Central memory CD8-positive, alpha-beta T cell (primary cell): ENCODE measurements around the gene GDPD4.

ENCODE experiments used
- ATAC-seq: fragments of 150-1000 bp; cut with Tn5 transposase; replicated peaks from 2 replicates; pipeline ENCODE4 v1.10.0; 2022; ENCODE audit warnings: mild to moderate bottlenecking, moderate FRiP score, moderate number of reproducible peaks; ENCODE audit not compliant: poor library complexity, severe bottlenecking; ENCODE audit errors: extremely low read depth
- DNase-seq, 2 donors: peaks; one replicate each; pipeline ENCODE4 v3.0.0; 2021; ENCODE audit warnings: low spot score in 2 of 2
- H3K27ac Mint-ChIP-seq: one replicate; pipeline ENCODE4 v1.8.0; 2022; ENCODE audit warnings: low read depth, mild to moderate bottlenecking, moderate library complexity, mixed read lengths
- H3K27me3 Mint-ChIP-seq: one replicate; pipeline ENCODE4 v1.8.0; 2022; ENCODE audit warnings: mixed read lengths
- H3K36me3 Mint-ChIP-seq: one replicate; pipeline ENCODE4 v1.8.0; 2022; ENCODE audit warnings: mild to moderate bottlenecking, moderate library complexity, mixed read lengths; ENCODE audit not compliant: insufficient read depth
- H3K4me1 Mint-ChIP-seq: one replicate; pipeline ENCODE4 v1.8.0; 2022; ENCODE audit warnings: mixed read lengths
- H3K4me3 Mint-ChIP-seq: one replicate; pipeline ENCODE4 v1.8.0; 2022; ENCODE audit warnings: mild to moderate bottlenecking, moderate library complexity, mixed read lengths
- H3K9me3 Mint-ChIP-seq: one replicate; pipeline ENCODE4 v1.8.0; 2022; ENCODE audit warnings: mixed read lengths

Gene GDPD4

DNA sequence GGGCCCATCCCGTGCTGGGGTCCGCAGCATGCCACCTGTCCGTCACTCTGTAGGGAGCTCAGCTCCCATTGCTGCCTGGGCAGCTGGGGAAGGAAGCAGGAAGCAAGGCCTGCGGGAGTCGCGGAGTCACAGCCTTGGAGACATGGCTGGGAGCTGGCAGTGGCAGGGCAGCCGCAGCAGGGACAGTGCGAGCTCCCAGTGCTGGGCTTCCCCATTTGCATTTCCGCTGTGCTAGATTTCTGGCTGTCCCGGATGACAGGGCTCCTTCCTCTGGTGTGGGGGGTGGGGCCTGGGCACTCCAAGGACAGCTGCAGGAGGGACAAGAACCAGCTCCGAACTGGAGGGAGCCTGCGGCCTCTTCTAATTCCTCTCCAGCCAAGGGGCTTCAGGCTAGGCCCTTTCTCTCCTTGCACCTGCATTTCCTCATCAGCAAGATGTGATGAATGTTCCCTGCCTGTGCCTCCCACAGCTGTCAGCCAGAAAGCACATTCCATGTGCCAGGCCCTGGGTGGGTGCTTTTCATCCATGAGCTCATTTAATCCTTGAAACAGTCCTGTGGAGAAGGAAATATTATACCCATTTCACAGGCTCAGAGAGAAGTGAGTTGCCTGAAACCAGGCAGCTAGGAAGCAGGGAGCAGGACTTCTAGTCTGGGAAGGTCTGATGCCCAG lies 125.5 kb downstream of the GDPD4 start:
- Mint-ChIP-seq H3K4me3 (no peak overlapping the region), H3K4me1 (no peaks in the 10 kb centered on the region), H3K27me3 (no peaks in the 10 kb centered on the region), H3K36me3 (peaks cover 1% of the 10 kb centered on the region), H3K9me3 (no peaks in the 10 kb centered on the region), H3K27ac (no peak overlapping the region)
- no peak for DNase-seq
- no peak for ATAC-seq

DNA sequence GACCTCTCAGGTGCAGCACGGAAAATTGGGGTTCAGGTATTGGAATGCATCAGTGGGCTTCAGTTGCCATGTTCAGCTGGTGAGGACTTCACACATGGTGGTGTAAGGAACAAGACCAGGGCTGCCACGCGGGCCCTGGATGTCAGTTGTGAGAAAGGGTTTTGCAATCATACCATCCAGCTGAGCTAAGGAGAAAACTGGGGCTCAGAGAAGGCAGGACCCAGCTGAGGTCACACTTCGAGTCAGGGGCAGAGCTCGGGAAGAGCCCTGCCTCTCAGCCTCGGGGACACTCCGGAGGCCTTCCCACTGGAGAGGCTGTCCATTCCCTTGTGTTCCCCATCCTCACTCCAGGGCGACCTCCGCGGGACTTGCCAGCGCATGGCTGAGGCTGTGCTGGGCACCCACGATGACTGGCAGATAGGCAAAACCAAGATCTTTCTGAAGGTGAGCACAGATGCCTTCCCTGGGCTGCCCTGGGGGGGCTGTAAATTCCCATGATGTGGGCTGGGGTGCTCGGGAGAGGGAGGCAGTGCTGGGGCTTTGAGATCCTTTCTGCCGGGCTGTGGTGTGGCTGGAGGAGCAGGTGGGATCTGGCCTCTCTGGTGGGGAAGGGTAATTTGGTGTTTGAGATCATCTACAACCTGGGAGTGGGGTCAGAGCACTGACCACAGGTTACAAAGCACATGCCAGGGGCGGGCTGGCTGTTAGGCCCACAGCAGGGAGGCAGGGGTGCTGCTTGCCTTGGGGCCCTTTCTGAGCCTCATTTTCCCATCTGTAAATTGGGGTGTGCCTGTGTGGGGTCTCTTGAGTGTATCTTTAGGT lies 126.3 kb downstream of the GDPD4 start:
- Mint-ChIP-seq H3K36me3 (peaks cover 1% of the 10 kb centered on the region), H3K27me3 (no peaks in the 10 kb centered on the region), H3K4me3 (no peak overlapping the region), H3K27ac (no peak overlapping the region), H3K4me1 (no peaks in the 10 kb centered on the region), H3K9me3 (no peaks in the 10 kb centered on the region)
- no peak for ATAC-seq
- no peak for DNase-seq

DNA sequence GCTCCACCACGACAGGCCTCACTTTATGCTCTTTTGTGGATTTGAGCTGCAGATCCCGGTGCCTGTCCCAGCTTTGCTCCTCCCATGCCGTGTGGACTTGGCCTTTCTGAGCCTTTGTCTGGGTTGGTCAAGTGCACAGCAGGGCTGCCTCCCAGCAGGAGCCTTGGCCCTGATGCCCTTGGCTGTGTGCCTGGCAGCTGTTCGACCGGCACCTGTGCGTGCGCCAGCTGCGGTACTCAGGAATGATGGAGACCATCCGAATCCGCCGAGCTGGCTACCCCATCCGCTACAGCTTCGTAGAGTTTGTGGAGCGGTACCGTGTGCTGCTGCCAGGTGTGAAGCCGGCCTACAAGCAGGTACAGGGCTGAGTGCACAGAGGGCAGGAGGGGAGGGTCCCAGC lies 126.9 kb downstream of the GDPD4 start:
- H3K36me3 Mint-ChIP-seq, result peaks cover 1% of the 10 kb centered on the region
- ATAC-seq (no peak), DNase-seq (no peak)
- H3K4me1 Mint-ChIP-seq, result no peaks in the 10 kb centered on the region
- H3K27ac Mint-ChIP-seq, result no peak overlapping the region
- no peaks in the 10 kb centered on the region for H3K9me3 Mint-ChIP-seq
- no peak overlapping the region for H3K4me3 Mint-ChIP-seq
- H3K27me3 Mint-ChIP-seq, result no peaks in the 10 kb centered on the region

DNA sequence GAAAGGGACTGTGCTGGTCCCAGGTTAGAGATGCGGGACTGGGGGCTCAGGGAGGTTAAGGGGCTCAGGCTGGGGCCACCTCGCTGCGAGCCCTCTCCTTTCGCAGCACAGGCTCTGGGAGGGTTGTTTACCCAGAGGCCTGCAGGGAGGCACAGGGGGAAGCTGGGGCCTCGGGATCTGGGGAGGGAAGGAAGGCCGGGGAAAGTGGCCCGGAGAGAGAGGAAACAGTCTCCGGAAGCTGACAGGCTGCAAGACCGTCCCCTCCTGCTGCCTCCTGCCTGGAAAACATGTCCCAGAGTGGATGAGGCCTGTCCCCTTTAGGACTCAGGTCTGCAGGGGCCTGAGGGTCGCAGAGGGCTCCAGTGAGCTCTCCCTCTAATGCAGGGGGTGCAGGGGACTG lies 128.0 kb downstream of the GDPD4 start:
- no peak overlapping the region for H3K4me3 Mint-ChIP-seq
- H3K27ac Mint-ChIP-seq, result no peak overlapping the region
- H3K27me3 Mint-ChIP-seq, result no peaks in the 10 kb centered on the region

DNA sequence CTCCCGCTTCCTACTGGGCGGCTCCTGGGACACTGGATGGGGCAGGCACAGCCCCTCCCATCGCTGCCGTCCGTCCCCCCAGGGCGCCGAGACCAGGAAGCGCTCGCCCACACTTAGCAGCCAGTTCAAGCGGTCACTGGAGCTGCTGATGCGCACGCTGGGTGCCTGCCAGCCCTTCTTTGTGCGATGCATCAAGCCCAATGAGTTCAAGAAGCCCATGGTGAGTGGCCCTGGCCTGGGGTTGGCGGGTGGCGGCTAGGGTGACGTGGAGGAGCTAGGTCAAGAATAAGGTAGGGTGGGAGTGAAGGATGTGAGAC lies 128.9 kb downstream of the GDPD4 start:
- Mint-ChIP-seq H3K9me3 (no peaks in the 10 kb centered on the region), H3K4me3 (no peak overlapping the region), H3K36me3 (peaks cover 1% of the 10 kb centered on the region), H3K27ac (no peak overlapping the region), H3K4me1 (no peaks in the 10 kb centered on the region), H3K27me3 (no peaks in the 10 kb centered on the region)
- ATAC-seq, result no peak
- no peak for DNase-seq

More for the DNA sequence above, 128.0 kb downstream of the GDPD4 start:
- no peaks in the 10 kb centered on the region for H3K9me3 Mint-ChIP-seq
- no peak for ATAC-seq
- no peaks in the 10 kb centered on the region for H3K4me1 Mint-ChIP-seq
- DNase-seq, result no peak
- H3K36me3 Mint-ChIP-seq, result peaks cover 1% of the 10 kb centered on the region

DNA sequence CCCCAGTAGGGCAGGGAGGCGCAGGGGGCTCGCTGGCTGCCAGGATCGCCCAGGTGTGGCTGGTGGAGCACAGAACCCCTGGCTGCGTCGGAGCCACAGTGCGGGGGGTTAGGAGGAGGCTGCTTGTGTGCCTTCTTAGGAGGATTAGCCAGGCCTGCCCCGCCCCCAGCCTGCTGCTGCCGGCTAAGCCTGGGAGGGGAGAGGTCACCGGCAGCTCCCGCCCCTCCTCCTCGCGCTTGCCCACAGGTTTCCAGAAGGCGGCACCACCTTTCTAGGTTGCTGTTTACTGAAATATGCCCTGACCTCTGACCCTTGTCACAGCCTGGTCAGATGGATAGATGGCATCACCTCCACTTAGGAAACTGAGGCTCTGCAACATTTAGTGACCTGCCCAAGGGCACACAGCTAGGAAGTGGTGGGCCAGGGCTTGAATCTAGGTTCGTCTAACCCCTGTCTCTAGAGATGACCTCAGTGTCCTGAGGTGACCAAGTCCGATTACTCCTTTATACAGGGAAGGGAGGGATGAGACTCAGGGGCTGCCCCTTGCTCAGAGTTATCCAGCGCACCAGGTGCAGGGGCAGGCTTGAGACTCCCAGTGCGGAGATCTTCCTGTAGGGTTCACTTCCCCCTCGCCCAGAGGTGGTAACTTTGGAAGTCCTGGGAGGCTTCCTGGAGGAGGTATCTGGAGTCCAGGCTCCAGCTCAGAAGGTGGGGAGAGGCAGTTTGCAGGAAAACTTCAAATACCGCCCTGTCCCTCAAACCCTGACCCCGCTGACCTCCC lies 129.4 kb downstream of the GDPD4 start:
- Mint-ChIP-seq H3K4me1 (no peaks in the 10 kb centered on the region), H3K4me3 (no peak overlapping the region), H3K36me3 (peaks cover 1% of the 10 kb centered on the region), H3K27me3 (no peaks in the 10 kb centered on the region), H3K27ac (no peak overlapping the region), H3K9me3 (no peaks in the 10 kb centered on the region)
- DNase-seq, result no peak
- ATAC-seq, result no peak

DNA sequence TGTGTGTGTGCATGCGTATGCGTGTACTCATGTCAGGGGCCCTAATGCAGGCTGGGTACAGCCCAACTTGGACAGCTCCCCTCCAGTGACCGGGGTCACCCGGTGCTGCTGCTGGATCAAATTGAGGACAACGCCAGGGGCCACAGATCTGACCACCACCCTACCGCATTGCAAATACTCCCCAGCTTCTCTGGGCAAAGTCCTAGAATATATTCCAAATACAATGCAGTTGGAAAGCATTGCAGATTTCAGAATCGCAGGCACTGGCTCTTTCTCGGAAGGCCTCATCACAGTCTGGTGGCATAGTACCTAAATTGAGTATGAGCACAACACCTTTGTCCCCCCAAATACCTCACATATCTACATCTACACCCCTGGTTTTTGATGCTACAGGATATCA lies 130.2 kb downstream of the GDPD4 start:
- Mint-ChIP-seq H3K4me3 (no peak overlapping the region), H3K27ac (no peak overlapping the region), H3K36me3 (peaks cover 1% of the 10 kb centered on the region), H3K4me1 (no peaks in the 10 kb centered on the region), H3K9me3 (no peaks in the 10 kb centered on the region), H3K27me3 (no peaks in the 10 kb centered on the region)
- no peak for DNase-seq
- ATAC-seq, result no peak

DNA sequence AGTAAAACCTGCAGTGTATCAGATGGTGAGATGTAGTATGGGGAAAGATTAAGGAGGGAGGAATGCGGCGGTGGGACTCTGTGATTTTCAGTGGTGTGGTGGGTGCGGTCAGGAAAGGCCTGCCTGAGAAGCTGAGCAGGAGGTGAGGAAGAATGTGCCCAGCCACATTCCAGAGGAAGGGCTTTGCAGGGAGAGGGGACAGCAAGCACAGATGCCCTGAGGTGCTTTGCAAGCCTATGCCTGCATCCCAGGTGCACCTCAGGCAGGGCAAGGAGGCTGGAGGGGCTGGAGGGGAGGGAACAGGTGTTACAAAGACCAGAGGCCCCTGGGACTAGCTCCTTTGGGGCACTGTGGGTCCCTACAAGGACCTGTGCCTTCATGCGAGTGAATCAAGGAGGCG lies 131.4 kb downstream of the GDPD4 start:
- Mint-ChIP-seq H3K36me3 (peaks cover 1% of the 10 kb centered on the region), H3K4me3 (no peak overlapping the region), H3K4me1 (no peaks in the 10 kb centered on the region), H3K27ac (no peak overlapping the region), H3K27me3 (no peaks in the 10 kb centered on the region), H3K9me3 (no peaks in the 10 kb centered on the region)
- ATAC-seq (no peak), DNase-seq (no peak)

DNA sequence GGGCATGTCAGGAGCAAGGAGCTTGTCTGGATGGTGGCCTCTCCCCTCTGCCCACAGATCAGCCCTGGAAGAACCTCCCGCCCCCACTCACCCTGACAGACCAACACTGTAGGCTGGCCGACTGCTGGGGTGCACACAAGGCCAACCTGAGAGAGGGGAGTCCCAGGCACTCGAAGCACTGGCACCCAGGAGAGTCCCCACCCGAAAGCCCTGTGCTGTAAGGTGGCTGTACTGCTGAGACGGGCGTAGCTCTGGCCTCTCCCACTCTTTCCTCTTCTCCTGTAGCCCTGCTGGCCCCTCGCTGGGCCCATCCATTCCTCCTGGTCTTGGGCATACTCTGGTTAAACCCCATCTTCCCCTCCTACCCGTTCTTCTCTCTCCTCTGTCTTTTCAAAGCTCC lies 133.7 kb downstream of the GDPD4 start:
- Mint-ChIP-seq H3K27me3 (no peaks in the 10 kb centered on the region), H3K9me3 (no peaks in the 10 kb centered on the region), H3K27ac (no peak overlapping the region), H3K36me3 (peaks cover 1% of the 10 kb centered on the region), H3K4me3 (no peak overlapping the region), H3K4me1 (no peaks in the 10 kb centered on the region)
- DNase-seq, result no peak
- ATAC-seq, result no peak

DNA sequence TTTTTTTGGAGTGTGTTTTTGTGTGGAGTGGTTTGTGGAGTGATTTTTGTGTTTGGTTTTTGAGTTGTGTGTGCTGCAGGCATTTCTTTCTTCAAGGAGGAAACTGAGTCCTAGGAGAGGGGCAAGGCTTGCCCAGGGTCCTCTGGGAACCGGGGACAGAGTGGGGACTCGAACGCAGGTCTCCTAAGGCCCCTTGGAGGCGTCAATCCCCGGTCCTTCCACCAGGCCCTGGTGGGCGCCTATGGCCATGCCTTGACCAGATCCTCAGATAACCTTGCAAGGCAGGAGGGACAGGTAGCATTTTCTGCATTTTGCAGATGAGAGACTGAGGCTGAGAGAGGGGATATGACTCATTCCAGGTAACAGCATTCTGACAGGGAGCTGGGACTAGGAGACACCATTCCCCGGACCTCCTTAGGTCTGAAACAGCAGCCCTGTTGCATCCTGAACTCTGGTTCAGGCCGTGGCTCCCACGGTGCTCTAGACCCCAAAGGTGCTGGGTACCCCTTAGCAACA lies 134.3 kb downstream of the GDPD4 start:
- ATAC-seq (no peak), DNase-seq (no peak)
- Mint-ChIP-seq H3K27ac (no peak overlapping the region), H3K4me1 (no peaks in the 10 kb centered on the region), H3K27me3 (no peaks in the 10 kb centered on the region), H3K4me3 (no peak overlapping the region), H3K9me3 (no peaks in the 10 kb centered on the region), H3K36me3 (peaks cover 1% of the 10 kb centered on the region)
